Endothelial cell of umbilical vein (primary cell): ENCODE data around the gene ANKRD44. TPM values are rescaled to one million over a fixed set of nuclear protein-coding genes. Genes with fewer than 3 reads are reported as not detected.

Source experiments
- BruUV-seq: library from RNA; stranded (reverse); fragments of 400-500 nt; replicated peaks from 2 replicates; lab custom pipeline; 2021; lab: Mats Ljungman, UMichigan
- CTCF ChIA-PET: fragments of 300-600, 350-600 bp; sonication (Branson Sonifier 250); formaldehyde crosslinking; loops from one replicate; lab custom pipeline; 2021; ENCODE audit warnings: antibody characterized with exemption, inconsistent platforms; lab: Charles Lee
- POLR2A ChIA-PET: fragments of 300-600, 350-600 bp; sonication (Branson Sonifier 250); formaldehyde crosslinking; loops from one replicate; lab custom pipeline; 2021; ENCODE audit warnings: antibody characterized with exemption, inconsistent platforms; lab: Charles Lee
- DNase-seq: peaks from one replicate; pipeline ENCODE4 v3.0.0-alpha.2; 2011; ENCODE audit warnings: low read depth, low spot score
- FAIRE-seq: peaks from 2 replicates; lab custom pipeline; 2011; peaks lifted over from hg19 to GRCh38; lab: Jason Lieb, UNC
- H2AFZ ChIP-seq: 2 replicates; pipeline ENCODE4 v1.6.0; 2012; ENCODE audit warnings: low read depth, low read length, control low read depth, inconsistent platforms
- H3K27ac ChIP-seq: 2 replicates; pipeline ENCODE4 v1.5.1; 2011; ENCODE audit warnings: low read depth, mild to moderate bottlenecking, control low read depth, low read length, moderate library complexity; ENCODE audit not compliant: insufficient read depth
- H3K27me3 ChIP-seq, 2 experiments: 2 replicates each; pipeline versions ENCODE4 v1.6.0 to v1.6.1; 2011; ENCODE audit warnings: low read length in 2 of 2, mixed read lengths in 1 of 2; ENCODE audit not compliant: control insufficient read depth in 2 of 2, insufficient read depth in 2 of 2
- H3K36me3 ChIP-seq, 2 experiments: 2 replicates in 1 of 2; 3 replicates in 1 of 2; pipeline ENCODE4 v1.5.1; 2011; ENCODE audit warnings: low read length in 2 of 2, mild to moderate bottlenecking in 1 of 2, moderate library complexity in 1 of 2; ENCODE audit not compliant: control insufficient read depth in 2 of 2, insufficient read depth in 2 of 2; ENCODE audit errors: extremely low read depth in 1 of 2
- H3K4me1 ChIP-seq: 3 replicates; pipeline ENCODE4 v1.5.1; 2011; ENCODE audit warnings: mild to moderate bottlenecking, low read length; ENCODE audit not compliant: control insufficient read depth, insufficient read depth; ENCODE audit errors: extremely low read depth
- H3K4me2 ChIP-seq: 2 replicates; pipeline ENCODE4 v1.6.1; 2011; ENCODE audit warnings: low read length, control low read depth, mixed read lengths; ENCODE audit not compliant: insufficient read depth
- H3K4me3 ChIP-seq, 3 experiments: fragments of 200-600 bp in 1 of 3; sonication (generic), shearing (Covaris generic) in 1 of 3; replicated peaks in 1 of 3; 2 replicates each; pipeline ENCODE4 v1.5.1; 2011 to 2016; ENCODE audit warnings: control low read depth in 3 of 3, low read length in 3 of 3, mild to moderate bottlenecking in 2 of 3, inconsistent platforms in 1 of 3, low read depth in 1 of 3, moderate library complexity in 1 of 3; ENCODE audit not compliant: insufficient read depth in 1 of 3
- H3K79me2 ChIP-seq: 2 replicates; pipeline ENCODE4 v1.6.0; 2012; ENCODE audit warnings: low read length, inconsistent platforms; ENCODE audit not compliant: control insufficient read depth, insufficient read depth
- H3K9ac ChIP-seq: replicated peaks from 2 replicates; pipeline ENCODE3; 2011; ENCODE audit warnings: low read length, control low read depth; ENCODE audit not compliant: insufficient read depth; ENCODE audit errors: extremely low read depth
- H3K9me1 ChIP-seq: replicated peaks from 3 replicates; pipeline ENCODE4 v1.6.0; 2011; ENCODE audit warnings: mild to moderate bottlenecking, low read length; ENCODE audit not compliant: control insufficient read depth, insufficient read depth; ENCODE audit errors: extremely low read depth
- H3K9me3 ChIP-seq: replicated peaks from 2 replicates; pipeline ENCODE4 v1.5.1; 2012; ENCODE audit warnings: low read length, inconsistent platforms; ENCODE audit not compliant: control insufficient read depth, insufficient read depth
- H4K20me1 ChIP-seq: replicated peaks from 2 replicates; pipeline ENCODE3; 2011; ENCODE audit warnings: mild to moderate bottlenecking, low read length; ENCODE audit not compliant: control insufficient read depth, insufficient read depth; ENCODE audit errors: extremely low read depth
- EZH2 ChIP-seq: IDR thresholded peaks from 2 replicates; pipeline ENCODE4 v1.6.1; 2012; ENCODE audit warnings: borderline replicate concordance, low read depth, mild to moderate bottlenecking, moderate library complexity, low read length, inconsistent platforms; ENCODE audit not compliant: severe bottlenecking
- FOS ChIP-seq: IDR thresholded peaks from 2 replicates; pipeline ENCODE4 v1.6.1; 2011; ENCODE audit warnings: mild to moderate bottlenecking, low read length, moderate library complexity, borderline replicate concordance; ENCODE audit not compliant: insufficient read depth
- MYC ChIP-seq: IDR thresholded peaks from one replicate; pipeline ENCODE4 v1.6.1; 2011; ENCODE audit warnings: mild to moderate bottlenecking, low read depth, low read length
- POLR2A ChIP-seq: IDR thresholded peaks from 2 replicates; pipeline ENCODE4 v1.6.1; 2012; ENCODE audit warnings: low read depth, mild to moderate bottlenecking, control low read depth, low read length
- POLR2AphosphoS5 ChIP-seq: IDR thresholded peaks from 2 replicates; pipeline ENCODE4 v1.6.1; 2012; ENCODE audit warnings: low read depth, mild to moderate bottlenecking, control low read depth, low read length, moderate library complexity; ENCODE audit not compliant: insufficient read depth
- dilution Hi-C: fragments of 300-500 bp; cut with MboI; formaldehyde crosslinking; loops from one replicate; pipeline ENCODE4 v1.15.0; 2019; ENCODE audit warnings: low sequenced_read_pairs; ENCODE audit not compliant: extremely low pct_ligation_motif_present
- intact Hi-C: fragments of 100-400 bp; cut with micrococcal nuclease; formaldehyde crosslinking; loops from one replicate; pipeline ENCODE4 v1.10.0; 2022
- polyA plus RNA-seq, 4 experiments: library from polyadenylated mRNA; depleted of rRNA in 3 of 4; stranded (reverse) in 3 of 4; unstranded in 1 of 4; fragments of >200 nt; gene quantifications; 2 replicates each; pipeline versions ENCODE4 v1.2.1 to v1.2.3, GENCODE V29; 2011 to 2012; ENCODE audit warnings: missing spikeins in 1 of 4
- total RNA-seq: library from RNA; stranded (reverse); gene quantifications from 2 replicates; pipeline ENCODE4 v1.2.3, GENCODE V29; 2021
- TF ChIP-seq, protein P1 (sequence below): IDR thresholded peaks from 2 replicates; pipeline ENCODE4 v1.6.1; 2011; ENCODE audit not compliant: insufficient read depth, insufficient read length
- TF ChIP-seq, protein P2 (sequence below), 2 donors: IDR thresholded peaks; 1 replicate in 1 of 2; 2 replicates in 1 of 2; pipeline ENCODE4 v1.5.1; 2011; ENCODE audit warnings: low read length in 2 of 2, mild to moderate bottlenecking in 2 of 2, moderate library complexity in 2 of 2, control low read depth in 1 of 2, inconsistent platforms in 1 of 2, low read depth in 1 of 2; ENCODE audit not compliant: insufficient read depth in 1 of 2; ENCODE audit errors: extremely low read depth in 1 of 2

ANKRD44 gene
- total and polyA plus RNA-seq, 2 donors (not counting 3 experiments of a cell fraction or from before 2014, with no cell fraction given), result 3.4 to 6.1 TPM

DNA sequence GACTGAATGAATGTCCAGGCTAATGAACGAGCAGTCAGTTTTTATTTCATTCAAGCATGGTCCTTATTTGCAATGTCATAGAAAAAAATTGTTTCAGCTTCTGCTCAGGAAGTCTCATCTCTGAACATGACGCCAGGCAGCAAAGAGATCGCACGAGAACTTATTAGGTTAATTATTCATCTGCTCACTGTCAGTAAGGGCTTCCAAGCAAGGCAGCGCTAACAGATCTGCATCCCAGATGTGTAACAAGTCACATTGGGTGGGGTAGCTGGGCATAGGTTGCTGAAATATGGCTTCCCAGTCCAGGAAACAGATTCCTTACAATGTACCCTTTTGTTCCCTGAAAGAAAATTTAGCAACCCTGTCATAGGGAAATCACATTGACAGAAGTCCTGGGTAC, 63.5 kb downstream of the ANKRD44 start:
- intact Hi-C loops, result no loop called here
- CTCF ChIA-PET, result no interaction called here

DNA sequence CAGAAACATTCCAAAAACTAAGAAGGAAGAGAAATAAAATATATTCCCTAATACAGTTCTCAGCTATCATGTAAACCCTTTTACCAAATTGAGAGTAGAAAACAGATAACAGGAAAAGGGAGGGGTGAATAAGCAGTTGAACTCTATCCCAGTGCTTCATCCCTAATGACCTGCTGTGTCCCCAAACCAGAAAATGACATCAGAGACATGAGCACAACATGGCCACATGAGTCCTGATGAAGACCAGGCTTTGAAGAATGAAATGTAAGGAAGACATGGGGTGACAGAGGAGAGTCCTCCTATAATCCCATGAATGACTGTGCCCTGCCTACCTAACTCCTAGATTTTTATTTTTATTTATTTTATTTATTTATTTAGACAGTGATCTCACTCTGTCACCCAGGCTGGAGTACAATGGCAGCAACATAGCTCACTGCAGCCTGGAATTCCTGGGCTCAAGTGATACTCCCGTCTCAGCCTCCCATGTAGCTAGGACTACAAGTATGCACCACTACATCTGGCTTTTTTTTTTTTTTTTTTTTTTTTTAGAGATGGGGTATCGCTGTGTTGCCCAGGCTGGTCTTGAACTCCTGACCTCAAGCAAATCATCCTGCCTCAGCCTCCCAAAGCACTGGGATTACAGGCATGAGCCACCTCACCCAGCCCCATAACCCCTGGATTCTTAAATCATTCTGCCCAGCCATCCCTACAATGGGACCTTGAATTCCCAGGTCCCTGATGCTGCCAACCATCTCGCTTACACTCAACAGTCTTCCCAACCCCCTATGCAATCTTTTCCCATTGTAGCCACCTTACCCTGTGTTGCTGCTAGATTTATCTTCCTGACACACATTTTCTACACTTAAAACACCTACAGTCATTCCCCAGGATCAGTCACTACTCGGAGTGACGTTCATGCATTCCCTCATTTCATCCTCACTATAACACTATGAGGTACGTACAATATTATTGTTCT, 64.5 kb downstream of the ANKRD44 start:
- H3K79me2 ChIP-seq, result no peaks in the 10 kb centered on the region
- no peak for DNase-seq
- H3K9me3 ChIP-seq, result no peaks in the 10 kb centered on the region
- H3K9ac ChIP-seq, result no peak overlapping the region
- H3K27me3 ChIP-seq, result no peaks in the 10 kb centered on the region
- FAIRE-seq, result no peak
- no peak overlapping the region for H3K27ac ChIP-seq
- no peaks in the 10 kb centered on the region for H3K4me1 ChIP-seq
- H4K20me1 ChIP-seq, result no peaks in the 10 kb centered on the region
- H3K9me1 ChIP-seq, result no peaks in the 10 kb centered on the region
- no peak overlapping the region for H3K4me2 ChIP-seq
- no TSS peak for BruUV-seq
- POLR2A ChIA-PET, result no interaction called here
- dilution Hi-C loops (no loop called here), intact Hi-C loops (no loop called here)
- H3K4me3 ChIP-seq, result no peak overlapping the region
- H2AFZ ChIP-seq, result no peak overlapping the region
- CTCF ChIA-PET, result no interaction called here
- H3K36me3 ChIP-seq, result no peaks in the 10 kb centered on the region
- TF ChIP-seq POLR2A, result no peak
- no peak for TF ChIP-seq MYC
- TF ChIP-seq, protein P1, sequence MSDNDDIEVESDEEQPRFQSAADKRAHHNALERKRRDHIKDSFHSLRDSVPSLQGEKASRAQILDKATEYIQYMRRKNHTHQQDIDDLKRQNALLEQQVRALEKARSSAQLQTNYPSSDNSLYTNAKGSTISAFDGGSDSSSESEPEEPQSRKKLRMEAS, result no peak
- TF ChIP-seq POLR2AphosphoS5, result no peak
- TF ChIP-seq, protein P2, sequence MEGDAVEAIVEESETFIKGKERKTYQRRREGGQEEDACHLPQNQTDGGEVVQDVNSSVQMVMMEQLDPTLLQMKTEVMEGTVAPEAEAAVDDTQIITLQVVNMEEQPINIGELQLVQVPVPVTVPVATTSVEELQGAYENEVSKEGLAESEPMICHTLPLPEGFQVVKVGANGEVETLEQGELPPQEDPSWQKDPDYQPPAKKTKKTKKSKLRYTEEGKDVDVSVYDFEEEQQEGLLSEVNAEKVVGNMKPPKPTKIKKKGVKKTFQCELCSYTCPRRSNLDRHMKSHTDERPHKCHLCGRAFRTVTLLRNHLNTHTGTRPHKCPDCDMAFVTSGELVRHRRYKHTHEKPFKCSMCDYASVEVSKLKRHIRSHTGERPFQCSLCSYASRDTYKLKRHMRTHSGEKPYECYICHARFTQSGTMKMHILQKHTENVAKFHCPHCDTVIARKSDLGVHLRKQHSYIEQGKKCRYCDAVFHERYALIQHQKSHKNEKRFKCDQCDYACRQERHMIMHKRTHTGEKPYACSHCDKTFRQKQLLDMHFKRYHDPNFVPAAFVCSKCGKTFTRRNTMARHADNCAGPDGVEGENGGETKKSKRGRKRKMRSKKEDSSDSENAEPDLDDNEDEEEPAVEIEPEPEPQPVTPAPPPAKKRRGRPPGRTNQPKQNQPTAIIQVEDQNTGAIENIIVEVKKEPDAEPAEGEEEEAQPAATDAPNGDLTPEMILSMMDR (IDR thresholded peaks at IDR 0.05; ENCODE audit: extremely low read depth in 1 of 2, insufficient read depth in 1 of 2, low read depth in 1 of 2, low read length in 2 of 2), result no peak
- no peak for TF ChIP-seq EZH2

More for the DNA sequence above, 63.5 kb downstream of the ANKRD44 start:
- Histone ChIP-seq H3K9me3 (no peaks in the 10 kb centered on the region), H4K20me1 (no peaks in the 10 kb centered on the region), H3K9ac (no peak overlapping the region), H2AFZ (no peak overlapping the region), H3K79me2 (no peaks in the 10 kb centered on the region), H3K27ac (no peak overlapping the region), H3K9me1 (no peaks in the 10 kb centered on the region), H3K4me3 (no peak overlapping the region), H3K4me2 (no peak overlapping the region), H3K27me3 (no peaks in the 10 kb centered on the region), H3K4me1 (no peaks in the 10 kb centered on the region), H3K36me3 (no peaks in the 10 kb centered on the region)
- POLR2A ChIA-PET, result no interaction called here
- DNase-seq (no peak), FAIRE-seq (no peak)
- BruUV-seq, result no TSS peak
- dilution Hi-C loops, result no loop called here
- TF ChIP-seq POLR2AphosphoS5, result no peak
- no peak for TF ChIP-seq FOS
- no peak for TF ChIP-seq POLR2A
